Mammary epithelial cell (primary cell): ENCODE data around the gene CHST15.

ENCODE experiments used
- EZH2 ChIP-seq: IDR thresholded peaks from 2 replicates; pipeline ENCODE4 v1.6.1; 2012; ENCODE audit warnings: low read length, inconsistent platforms, borderline replicate concordance
- TF ChIP-seq, protein P1 (sequence below), 2 donors: IDR thresholded peaks in 1 of 2; conservative IDR thresholded peaks in 1 of 2; 2 replicates each; pipeline ENCODE4 v1.5.1; 2011 to 2012; ENCODE audit warnings: inconsistent platforms in 2 of 2, low read length in 2 of 2, mild to moderate bottlenecking in 2 of 2, control low read depth in 1 of 2, low read depth in 1 of 2; ENCODE audit not compliant: insufficient read depth in 1 of 2; ENCODE audit errors: extremely low read depth in 1 of 2

DNA sequence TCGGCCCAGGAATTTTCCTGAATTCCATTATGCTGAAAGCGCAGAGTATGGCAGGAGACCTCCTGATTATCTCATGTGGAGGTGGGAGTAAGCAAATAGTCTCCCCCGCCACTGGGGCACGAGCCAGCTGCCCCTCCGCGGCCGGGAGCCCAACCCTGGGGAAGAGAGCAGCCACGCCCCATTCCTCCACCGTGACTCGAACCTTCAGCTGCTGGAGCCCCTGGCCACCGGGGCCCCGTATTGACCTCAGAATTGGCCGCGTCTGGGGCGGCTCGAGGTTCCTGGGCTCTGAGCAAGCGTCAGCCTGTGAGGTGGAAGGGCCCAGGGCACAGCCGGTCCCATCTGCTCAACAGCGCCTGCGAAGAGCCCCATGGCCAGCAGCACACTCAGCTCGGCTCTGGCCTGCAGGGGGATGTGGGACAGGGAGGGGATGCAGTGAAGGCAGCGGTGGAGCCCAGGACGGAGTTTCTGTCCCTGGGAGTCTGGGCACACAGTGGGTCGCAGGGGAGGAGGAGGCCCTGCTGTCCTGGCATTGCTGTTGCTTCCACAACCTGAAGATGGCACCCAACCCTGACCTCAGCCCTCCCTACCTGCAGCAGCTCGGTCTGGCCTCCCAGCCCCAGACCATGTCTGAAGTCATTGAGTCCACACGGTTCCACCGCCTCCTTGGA, 97.8 kb downstream of the CHST15 start:
- TF ChIP-seq, protein P1, sequence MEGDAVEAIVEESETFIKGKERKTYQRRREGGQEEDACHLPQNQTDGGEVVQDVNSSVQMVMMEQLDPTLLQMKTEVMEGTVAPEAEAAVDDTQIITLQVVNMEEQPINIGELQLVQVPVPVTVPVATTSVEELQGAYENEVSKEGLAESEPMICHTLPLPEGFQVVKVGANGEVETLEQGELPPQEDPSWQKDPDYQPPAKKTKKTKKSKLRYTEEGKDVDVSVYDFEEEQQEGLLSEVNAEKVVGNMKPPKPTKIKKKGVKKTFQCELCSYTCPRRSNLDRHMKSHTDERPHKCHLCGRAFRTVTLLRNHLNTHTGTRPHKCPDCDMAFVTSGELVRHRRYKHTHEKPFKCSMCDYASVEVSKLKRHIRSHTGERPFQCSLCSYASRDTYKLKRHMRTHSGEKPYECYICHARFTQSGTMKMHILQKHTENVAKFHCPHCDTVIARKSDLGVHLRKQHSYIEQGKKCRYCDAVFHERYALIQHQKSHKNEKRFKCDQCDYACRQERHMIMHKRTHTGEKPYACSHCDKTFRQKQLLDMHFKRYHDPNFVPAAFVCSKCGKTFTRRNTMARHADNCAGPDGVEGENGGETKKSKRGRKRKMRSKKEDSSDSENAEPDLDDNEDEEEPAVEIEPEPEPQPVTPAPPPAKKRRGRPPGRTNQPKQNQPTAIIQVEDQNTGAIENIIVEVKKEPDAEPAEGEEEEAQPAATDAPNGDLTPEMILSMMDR (conservative IDR thresholded peaks at IDR 0.05 in 1 of 2, IDR thresholded peaks at IDR 0.05 in 1 of 2; ENCODE audit: extremely low read depth in 1 of 2, insufficient read depth in 1 of 2, low read depth in 1 of 2, low read length in 2 of 2): peak; percentile 42 to 73
- no peak for TF ChIP-seq EZH2
